H1 (cell line): ENCODE data around the gene SMG7.

Experiments
- CTCF ChIP-seq, 3 experiments: IDR thresholded peaks; 1 replicate in 2 of 3; 2 replicates in 1 of 3; pipeline versions ENCODE4 v1.5.1 to v1.6.1; 2011; ENCODE audit warnings: low read length in 3 of 3, mild to moderate bottlenecking in 3 of 3, inconsistent platforms in 2 of 3, low read depth in 1 of 3, moderate library complexity in 1 of 3; ENCODE audit not compliant: insufficient read depth in 1 of 3; ENCODE audit errors: control extremely low read depth in 1 of 3
- EP300 ChIP-seq, 2 experiments: IDR thresholded peaks; 1 replicate in 1 of 2; 2 replicates in 1 of 2; pipeline ENCODE4 v1.6.1; 2011 to 2012; ENCODE audit warnings: low read depth in 2 of 2, low read length in 2 of 2, mild to moderate bottlenecking in 2 of 2, borderline replicate concordance in 1 of 2, inconsistent platforms in 1 of 2, moderate library complexity in 1 of 2
- JUN ChIP-seq: IDR thresholded peaks from 2 replicates; pipeline ENCODE4 v1.6.1; 2011; ENCODE audit warnings: low read depth, mild to moderate bottlenecking, improper control_type of control experiment, low read length
- JUND ChIP-seq: IDR thresholded peaks from 2 replicates; pipeline ENCODE4 v1.6.1; 2011; ENCODE audit warnings: mild to moderate bottlenecking, improper control_type of control experiment, low read length
- YY1 ChIP-seq: IDR thresholded peaks from 2 replicates; pipeline ENCODE4 v1.6.1; 2011; ENCODE audit warnings: low read depth, mild to moderate bottlenecking, low read length

GRCh38 chr1:183597656-183598347 is 125.5 kb downstream of the SMG7 start:
- TF ChIP-seq JUN (no peak), YY1 (no peak), CTCF (IDR thresholded peaks at IDR 0.05; ENCODE audit: control extremely low read depth in 1 of 3, insufficient read depth in 1 of 3, low read depth in 1 of 3, low read length in 3 of 3) (no peak), JUND (no peak), EP300 (IDR thresholded peaks at IDR 0.05; ENCODE audit: borderline replicate concordance in 1 of 2, low read depth in 2 of 2, low read length in 2 of 2) (no peak)
